GM12864 (cell line): Measurements from ENCODE around the gene MS4A10.

Source experiments
- DNase-seq: peaks from one replicate; pipeline ENCODE4 v3.0.0-alpha.2; 2011; ENCODE audit warnings: low read depth
- H3K4me3 ChIP-seq: 2 replicates; pipeline ENCODE4 v1.5.1; 2011; ENCODE audit warnings: mild to moderate bottlenecking, low read depth, low read length, control low read depth
- CTCF ChIP-seq: IDR thresholded peaks from 2 replicates; pipeline ENCODE4 v1.5.1; 2011; ENCODE audit warnings: low read depth, mild to moderate bottlenecking, moderate library complexity, low read length, control low read depth, inconsistent platforms; ENCODE audit errors: missing control alignments

The MS4A10 gene

GRCh38 chr11:60780065-60780464 is 5.1 kb upstream of the MS4A10 start:
- no peak overlapping the region for H3K4me3 ChIP-seq
- TF ChIP-seq CTCF: no peak
- no peak for DNase-seq

- H3K4me3 ChIP-seq: no peak overlapping the region
- TF ChIP-seq CTCF: no peak
- DNase-seq: no peak
These were observed 4.4 kb upstream of the MS4A10 start for GRCh38 chr11:60780774-60781173.

GRCh38 chr11:60781286-60781980 is 3.7 kb upstream of the MS4A10 start:
- no peak for TF ChIP-seq CTCF
- DNase-seq: no peak
- H3K4me3 ChIP-seq: no peak overlapping the region

GRCh38 chr11:60781981-60782316 is 3.2 kb upstream of the MS4A10 start:
- TF ChIP-seq CTCF: no peak
- no peak for DNase-seq

GRCh38 chr11:60782393-60783140 is 2.6 kb upstream of the MS4A10 start:
- no peak overlapping the region for H3K4me3 ChIP-seq
- DNase-seq: no peak
- no peak for TF ChIP-seq CTCF

More at GRCh38 chr11:60781981-60782316, 3.2 kb upstream of the MS4A10 start:
- no peak overlapping the region for H3K4me3 ChIP-seq

- H3K4me3 ChIP-seq: no peak overlapping the region
- no peak for TF ChIP-seq CTCF
- no peak for DNase-seq
These were observed 2.0 kb upstream of the MS4A10 start for GRCh38 chr11:60783141-60783484.

- H3K4me3 ChIP-seq: no peak overlapping the region
- TF ChIP-seq CTCF: no peak
- DNase-seq: no peak
These were observed 1.2 kb upstream of the MS4A10 start for GRCh38 chr11:60783911-60784310.
